H9 (cell line): Measurements from ENCODE around the gene LGALS7. TPM values are rescaled to one million over a fixed set of nuclear protein-coding genes. Genes with fewer than 3 reads are reported as not detected.
"Not testable (repeated sequence)": the region's sequence is repeated elsewhere in the genome, so short reads cannot be mapped to it uniquely, and the experiment has no call there.

ENCODE experiments used
- DNase-seq: peaks from one replicate; pipeline ENCODE4 v3.0.0-alpha.2; 2017
- H2AFZ ChIP-seq: one replicate; pipeline ENCODE4 v1.6.1; 2013; ENCODE audit warnings: mild to moderate bottlenecking, low read length, control low read depth, moderate library complexity
- H2AK5ac ChIP-seq: 2 replicates; pipeline ENCODE4 v1.6.1; 2013; ENCODE audit warnings: low read length, control low read depth, mixed read lengths; ENCODE audit not compliant: insufficient read length
- H2BK120ac ChIP-seq: one replicate; pipeline ENCODE4 v1.6.1; 2013; ENCODE audit warnings: low read depth, mild to moderate bottlenecking, low read length, control low read depth, inconsistent platforms; ENCODE audit not compliant: poor library complexity, severe bottlenecking
- H2BK12ac ChIP-seq: 2 replicates; pipeline ENCODE4 v1.6.1; 2013; ENCODE audit warnings: low read length, control low read depth, mixed read lengths, low read depth; ENCODE audit not compliant: insufficient read length
- H2BK15ac ChIP-seq: 2 replicates; pipeline ENCODE4 v1.6.1; 2013; ENCODE audit warnings: low read depth, low read length, control low read depth
- H2BK20ac ChIP-seq: one replicate; pipeline ENCODE4 v1.6.1; 2013; ENCODE audit warnings: low read depth, mild to moderate bottlenecking, low read length, control low read depth, inconsistent platforms; ENCODE audit not compliant: poor library complexity, severe bottlenecking
- H2BK5ac ChIP-seq: 2 replicates; pipeline ENCODE4 v1.6.1; 2013; ENCODE audit warnings: low read length, control low read depth, mixed read lengths; ENCODE audit not compliant: insufficient read length
- H3K14ac ChIP-seq: 2 replicates; pipeline ENCODE4 v1.6.1; 2013; ENCODE audit warnings: low read length, control low read depth; ENCODE audit not compliant: insufficient read depth
- H3K18ac ChIP-seq: 2 replicates; pipeline ENCODE4 v1.6.1; 2013; ENCODE audit warnings: low read depth, mild to moderate bottlenecking, mixed read lengths, low read length, control low read depth; ENCODE audit not compliant: insufficient read length
- H3K23ac ChIP-seq: 2 replicates; pipeline ENCODE4 v1.6.1; 2013; ENCODE audit warnings: low read length, control low read depth, mixed read lengths, low read depth; ENCODE audit not compliant: insufficient read length
- H3K23me2 ChIP-seq: 2 replicates; pipeline ENCODE4 v1.6.1; 2013; ENCODE audit warnings: low read depth, mild to moderate bottlenecking, mixed read lengths, low read length, control low read depth; ENCODE audit not compliant: insufficient read length, poor library complexity, severe bottlenecking
- H3K27ac ChIP-seq: 2 replicates; pipeline ENCODE4 v1.5.1; 2013; ENCODE audit warnings: low read length, control low read depth, mixed read lengths, low read depth; ENCODE audit not compliant: insufficient read length
- H3K27me3 ChIP-seq: 2 replicates; pipeline ENCODE4 v1.6.1; 2013; ENCODE audit warnings: low read length, control low read depth, inconsistent platforms; ENCODE audit not compliant: insufficient read depth
- H3K4ac ChIP-seq: 2 replicates; pipeline ENCODE4 v1.6.1; 2013; ENCODE audit warnings: low read depth, mild to moderate bottlenecking, control low read depth, inconsistent platforms, low read length, moderate library complexity
- H3K4me1 ChIP-seq: 2 replicates; pipeline ENCODE4 v1.6.1; 2013; ENCODE audit warnings: low read length, control low read depth, inconsistent platforms; ENCODE audit not compliant: insufficient read depth
- H3K4me2 ChIP-seq: 2 replicates; pipeline ENCODE4 v1.6.1; 2013; ENCODE audit warnings: low read length, control low read depth, mixed read lengths; ENCODE audit not compliant: insufficient read length, insufficient read depth
- H3K56ac ChIP-seq: 2 replicates; pipeline ENCODE4 v1.6.1; 2013; ENCODE audit warnings: low read depth, mild to moderate bottlenecking, mixed read lengths, low read length, control low read depth; ENCODE audit not compliant: insufficient read length
- H3K79me1 ChIP-seq: 2 replicates; pipeline ENCODE4 v1.6.1; 2013; ENCODE audit warnings: low read depth, mild to moderate bottlenecking, moderate library complexity, low read length, control low read depth, inconsistent platforms; ENCODE audit not compliant: insufficient read depth, poor library complexity, severe bottlenecking
- H3K79me2 ChIP-seq: 2 replicates; pipeline ENCODE4 v1.6.1; 2013; ENCODE audit warnings: low read length, control low read depth, inconsistent platforms; ENCODE audit not compliant: insufficient read depth
- H3K9ac ChIP-seq: 2 replicates; pipeline ENCODE4 v1.6.1; 2013; ENCODE audit warnings: low read length, control low read depth, mixed read lengths; ENCODE audit not compliant: insufficient read length; ENCODE audit errors: extremely low read depth
- H3K9me3 ChIP-seq: one replicate; pipeline ENCODE4 v1.6.1; 2013; ENCODE audit warnings: low read depth, low read length, inconsistent platforms; ENCODE audit not compliant: control insufficient read depth
- H3T11ph ChIP-seq: one replicate; pipeline ENCODE4 v1.6.1; 2013; ENCODE audit warnings: mild to moderate bottlenecking, low read length, control low read depth, inconsistent platforms
- H4K20me1 ChIP-seq: one replicate; pipeline ENCODE4 v1.6.1; 2013; ENCODE audit not compliant: control insufficient read depth, insufficient read length, insufficient read depth
- H4K5ac ChIP-seq: 2 replicates; pipeline ENCODE4 v1.6.1; 2013; ENCODE audit warnings: low read depth, mild to moderate bottlenecking, mixed read lengths, low read length, control low read depth; ENCODE audit not compliant: insufficient read length
- H4K8ac ChIP-seq: replicated peaks from 2 replicates; pipeline ENCODE4 v1.6.1; 2013; ENCODE audit warnings: low read length, control low read depth, mixed read lengths, low read depth; ENCODE audit not compliant: insufficient read length
- H4K91ac ChIP-seq: 2 replicates; pipeline ENCODE4 v1.6.1; 2013; ENCODE audit warnings: low read depth, mild to moderate bottlenecking, moderate library complexity, mixed read lengths, low read length, control low read depth; ENCODE audit not compliant: insufficient read length
- H3K27ac Mint-ChIP-seq, 3 experiments: 2 replicates in 2 of 3; 3 replicates in 1 of 3; pipeline ENCODE4 v1.8.0; 2020 to 2021; ENCODE audit warnings: mixed read lengths in 3 of 3, mild to moderate bottlenecking in 1 of 3, moderate library complexity in 1 of 3
- H3K27me3 Mint-ChIP-seq: 2 replicates; pipeline ENCODE4 v1.8.0; 2021; ENCODE audit warnings: low read depth, mild to moderate bottlenecking, moderate library complexity, mixed read lengths
- H3K36me3 Mint-ChIP-seq, 3 experiments: 2 replicates in 2 of 3; 3 replicates in 1 of 3; pipeline ENCODE4 v1.8.0; 2020 to 2021; ENCODE audit warnings: low read depth in 3 of 3, mixed read lengths in 3 of 3; ENCODE audit not compliant: insufficient read depth in 1 of 3
- H3K4me1 Mint-ChIP-seq, 2 experiments: 2 replicates each; pipeline ENCODE4 v1.8.0; 2020; ENCODE audit warnings: mixed read lengths in 2 of 2
- H3K4me3 Mint-ChIP-seq, 2 experiments: 2 replicates in 1 of 2; 3 replicates in 1 of 2; pipeline ENCODE4 v1.8.0; 2020 to 2021; ENCODE audit warnings: mild to moderate bottlenecking in 2 of 2, mixed read lengths in 2 of 2, moderate library complexity in 1 of 2
- H3K9me3 Mint-ChIP-seq, 2 experiments: 2 replicates in 1 of 2; 3 replicates in 1 of 2; pipeline ENCODE4 v1.8.0; 2020; ENCODE audit warnings: mild to moderate bottlenecking in 2 of 2, mixed read lengths in 2 of 2, moderate library complexity in 1 of 2
- WGBS: extraction: QIAGEN DNeasy Blood & Tissue Kit; methylation state at CpG from one replicate; pipeline ENCODE4 v1.1.7; 2013; ENCODE audit warnings: missing lambda C conversion rate, low lambda C conversion rate, mixed read lengths; ENCODE audit not compliant: insufficient read length; ENCODE audit errors: extremely low coverage; 5-methylcytosine and 5-hydroxymethylcytosine counted together
- long read RNA-seq: library from polyadenylated mRNA; unstranded; transcript quantifications from one replicate; pipeline ENCODE4 v2.0.0, GENCODE V29; 2020
- total RNA-seq: library from RNA; stranded (reverse); gene quantifications from 2 replicates; pipeline ENCODE4 v1.2.1, GENCODE V29; 2021
- TF ChIP-seq, protein P1 (sequence below): fragments of 200-600 bp; sonication (generic); conservative IDR thresholded peaks from 3 replicates; pipeline ENCODE4 v1.8.0; 2021; ENCODE audit warnings: antibody characterized with exemption, mild to moderate bottlenecking

The LGALS7 gene
- 0.92 TPM in 1 of 2 replicates, not detected in the other for total RNA-seq
- long read RNA-seq, partial matches to known transcripts: 1 of 1 reads
- long read RNA-seq, other reads (novel, unspliced or antisense): 0 of 1 reads

GRCh38 chr19:38773469-38774177 lies at the start of gene LGALS7:
TSS of gene LGALS7 (minus strand) at chr19:38773517. CDS start at chr19:38773492, 25 bp downstream.
- Mint-ChIP-seq H3K4me1 (peaks cover under 1 to 11% of the 10 kb centered on the region in 2 experiments; a peak in 2 of 4 replicates), H3K36me3 (no peaks in the 10 kb centered on the region), H3K9me3 (no peaks in the 10 kb centered on the region; a peak in 1 of 5 replicates), H3K4me3 (no peak within 1 kb of the TSS), H3K27me3 (peaks cover 10% of the 10 kb centered on the region; the same call in 1 of the 2 replicates), H3K27ac (no peak within 1 kb of the TSS)
- Histone ChIP-seq H3K9ac (no peak within 1 kb of the TSS), H2AFZ (no peak within 1 kb of the TSS), H3K18ac (no peak within 1 kb of the TSS), H3K23me2 (peaks cover 4% of the 10 kb centered on the region), H3T11ph (no peak within 1 kb of the TSS), H2BK120ac (no peak within 1 kb of the TSS), H3K4me2 (no peak within 1 kb of the TSS), H2BK15ac (no peak within 1 kb of the TSS), H3K23ac (no peak within 1 kb of the TSS), H3K79me2 (no peaks in the 10 kb centered on the region), H3K56ac (no peak within 1 kb of the TSS), H3K79me1 (no peaks in the 10 kb centered on the region), H2AK5ac (no peak within 1 kb of the TSS), H4K20me1 (no peaks in the 10 kb centered on the region), H3K9me3 (no peaks in the 10 kb centered on the region), H4K91ac (no peak within 1 kb of the TSS), H4K8ac (no peak within 1 kb of the TSS), H2BK5ac (no peak within 1 kb of the TSS), H2BK12ac (no peak within 1 kb of the TSS), H3K4me1 (peaks cover 4% of the 10 kb centered on the region; the same call in 1 of the 2 replicates), H3K14ac (no peak within 1 kb of the TSS), H3K4ac (no peak within 1 kb of the TSS), H3K27ac (no peak within 1 kb of the TSS), H3K27me3 (no peaks in the 10 kb centered on the region), H4K5ac (no peak within 1 kb of the TSS), H2BK20ac (no peak within 1 kb of the TSS)
- DNase-seq: no peak
- TF ChIP-seq, protein P1, sequence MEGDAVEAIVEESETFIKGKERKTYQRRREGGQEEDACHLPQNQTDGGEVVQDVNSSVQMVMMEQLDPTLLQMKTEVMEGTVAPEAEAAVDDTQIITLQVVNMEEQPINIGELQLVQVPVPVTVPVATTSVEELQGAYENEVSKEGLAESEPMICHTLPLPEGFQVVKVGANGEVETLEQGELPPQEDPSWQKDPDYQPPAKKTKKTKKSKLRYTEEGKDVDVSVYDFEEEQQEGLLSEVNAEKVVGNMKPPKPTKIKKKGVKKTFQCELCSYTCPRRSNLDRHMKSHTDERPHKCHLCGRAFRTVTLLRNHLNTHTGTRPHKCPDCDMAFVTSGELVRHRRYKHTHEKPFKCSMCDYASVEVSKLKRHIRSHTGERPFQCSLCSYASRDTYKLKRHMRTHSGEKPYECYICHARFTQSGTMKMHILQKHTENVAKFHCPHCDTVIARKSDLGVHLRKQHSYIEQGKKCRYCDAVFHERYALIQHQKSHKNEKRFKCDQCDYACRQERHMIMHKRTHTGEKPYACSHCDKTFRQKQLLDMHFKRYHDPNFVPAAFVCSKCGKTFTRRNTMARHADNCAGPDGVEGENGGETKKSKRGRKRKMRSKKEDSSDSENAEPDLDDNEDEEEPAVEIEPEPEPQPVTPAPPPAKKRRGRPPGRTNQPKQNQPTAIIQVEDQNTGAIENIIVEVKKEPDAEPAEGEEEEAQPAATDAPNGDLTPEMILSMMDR: no peak
- WGBS: no CpG with 5 or more reads among the region's 14 CpGs

DNA sequence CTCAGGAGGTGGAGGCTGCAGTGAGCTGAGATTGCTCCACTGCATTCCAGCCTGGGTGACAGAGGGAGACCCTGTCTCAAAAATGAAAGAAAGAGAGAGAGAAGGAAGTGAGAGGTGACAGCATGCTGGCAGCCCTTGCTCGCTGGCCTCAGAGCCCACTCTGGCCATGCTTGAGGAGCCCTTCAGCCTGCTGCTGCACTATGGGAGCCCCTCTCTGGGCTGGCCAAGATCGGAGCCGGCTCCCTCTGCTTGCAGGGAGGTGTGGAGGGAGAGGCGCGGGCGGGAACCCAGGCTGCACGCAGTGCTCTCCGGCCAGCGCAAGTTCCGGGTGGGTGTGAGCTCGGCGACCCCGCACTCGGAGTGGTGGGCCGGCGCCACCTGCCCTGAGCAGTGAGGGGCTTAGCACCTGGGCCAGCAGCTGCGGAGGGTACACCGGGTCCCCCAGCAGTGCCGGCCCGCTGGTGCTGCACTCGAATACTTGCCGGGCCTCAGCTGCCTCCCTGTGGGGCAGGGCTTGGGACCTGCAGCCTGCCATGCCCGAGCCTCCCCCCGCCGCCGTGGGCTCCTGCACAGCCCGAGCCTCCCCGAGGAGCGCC lies 48.0 kb upstream of the LGALS7 start:
- not testable (repeated sequence) for H3K79me1 ChIP-seq, H3K14ac ChIP-seq, H3K18ac ChIP-seq, H3K56ac ChIP-seq, H3K27ac Mint-ChIP-seq, H3K4me3 Mint-ChIP-seq, H2AK5ac ChIP-seq, H3K4ac ChIP-seq, DNase-seq, H3K4me2 ChIP-seq, H2AFZ ChIP-seq, H4K20me1 ChIP-seq, H3K9me3 ChIP-seq, H4K5ac ChIP-seq, H3K27me3 Mint-ChIP-seq, H4K8ac ChIP-seq, H2BK12ac ChIP-seq, H2BK120ac ChIP-seq, H3K79me2 ChIP-seq, H3T11ph ChIP-seq, H3K27me3 ChIP-seq, H3K4me1 ChIP-seq, H2BK15ac ChIP-seq, H3K23ac ChIP-seq, H3K23me2 ChIP-seq, H4K91ac ChIP-seq, H2BK20ac ChIP-seq, H3K9ac ChIP-seq, H2BK5ac ChIP-seq, H3K27ac ChIP-seq
- H3K9me3 Mint-ChIP-seq: peaks cover 12 to 16% of the 10 kb centered on the region in 2 experiments
- peaks cover 32 to 58% (median 50%) of the 10 kb centered on the region in 3 experiments for H3K36me3 Mint-ChIP-seq
- WGBS: no CpG with 5 or more reads among the region's 29 CpGs
- peaks cover 34 to 39% of the 10 kb centered on the region in 2 experiments for H3K4me1 Mint-ChIP-seq
